ENCODE data around the gene RASGEF1B. TPM values are rescaled to one million over a fixed set of nuclear protein-coding genes. Genes with fewer than 3 reads are reported as not detected.
"Not testable (repeated sequence)": the region's sequence is repeated elsewhere in the genome, so short reads cannot be mapped to it uniquely, and the experiment has no call there.

Gene RASGEF1B
- polyA plus RNA-seq, 1 experiment = not detected

DNA sequence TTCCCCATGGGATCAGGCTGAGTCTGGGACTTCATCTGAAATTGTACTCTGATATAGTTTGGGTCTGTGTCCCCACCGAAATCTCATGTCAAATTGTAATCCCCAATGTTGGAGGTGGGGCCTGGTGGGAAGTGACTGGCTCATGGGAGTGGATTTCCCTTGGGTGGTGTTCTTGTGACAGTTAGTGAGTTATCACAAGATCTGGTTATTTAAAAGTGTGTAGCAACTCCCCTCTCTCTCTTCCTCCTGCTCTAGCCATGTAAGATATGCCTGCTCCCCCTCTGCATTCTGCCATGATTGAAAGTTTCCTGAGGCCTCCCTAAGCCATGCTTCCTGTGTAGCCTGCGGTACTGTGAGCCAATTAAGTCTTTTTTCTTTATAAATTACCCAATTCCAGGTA is 61.0 kb downstream of the RASGEF1B start:
- no peaks in the 10 kb centered on the region for H3K9me3 ChIP-seq (ENCODE audit: control insufficient read depth, insufficient read depth, low read length)
- H3K27ac ChIP-seq (ENCODE audit: low read depth, low read length) = no peak overlapping the region
- ChIA-PET POLR2A (no interaction called here), CTCF (no interaction called here)
- no peak for DNase-seq (ENCODE audit: low read depth, low spot score)
- TF ChIP-seq CTCF (IDR thresholded peaks at IDR 0.05; ENCODE audit: low read depth, low read length) = no peak
- no peaks in the 10 kb centered on the region for H3K27me3 ChIP-seq (ENCODE audit: control insufficient read depth, insufficient read depth, low read length)
- no peak overlapping the region for H3K4me3 ChIP-seq (ENCODE audit: low read depth, low read length)

GRCh38 chr4:81409836-81410235 is 61.9 kb downstream of the RASGEF1B start:
- DNase-seq (ENCODE audit: low read depth, low spot score) = no peak
- H3K27ac ChIP-seq (ENCODE audit: low read depth, low read length) = no peak overlapping the region
- TF ChIP-seq CTCF (IDR thresholded peaks at IDR 0.05; ENCODE audit: low read depth, low read length) = no peak
- ChIA-PET CTCF (no interaction called here), POLR2A (no interaction called here)
- H3K9me3 ChIP-seq (ENCODE audit: control insufficient read depth, insufficient read depth, low read length) = no peaks in the 10 kb centered on the region
- H3K4me3 ChIP-seq (ENCODE audit: low read depth, low read length) = no peak overlapping the region
- H3K27me3 ChIP-seq (ENCODE audit: control insufficient read depth, insufficient read depth, low read length) = no peaks in the 10 kb centered on the region

DNA sequence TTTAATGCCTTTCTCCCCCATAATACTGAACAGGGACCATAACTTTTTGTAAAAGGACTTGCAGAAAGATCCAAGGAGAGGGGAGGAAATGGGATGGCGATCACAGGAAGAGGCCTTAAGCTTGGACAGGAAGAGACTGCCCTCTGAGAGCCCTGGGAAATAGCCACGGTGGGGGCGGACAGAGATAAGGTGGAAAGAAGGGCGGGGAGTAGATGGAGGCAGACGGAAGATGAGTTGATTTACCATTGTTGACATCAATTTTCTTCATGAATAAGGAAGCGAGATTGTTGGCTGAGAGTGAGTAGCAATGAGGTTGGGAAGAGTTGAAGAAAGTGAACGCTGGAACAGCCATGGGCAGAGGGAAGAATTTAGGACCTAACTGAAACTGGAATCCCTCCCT is 63.4 kb downstream of the RASGEF1B start:
- no peak for DNase-seq (ENCODE audit: low read depth, low spot score)
- Histone ChIP-seq H3K27ac (ENCODE audit: low read depth, low read length) (no peak overlapping the region), H3K4me3 (ENCODE audit: low read depth, low read length) (no peak overlapping the region), H3K9me3 (ENCODE audit: control insufficient read depth, insufficient read depth, low read length) (no peaks in the 10 kb centered on the region), H3K27me3 (ENCODE audit: control insufficient read depth, insufficient read depth, low read length) (no peaks in the 10 kb centered on the region)
- CTCF ChIA-PET = interaction anchor here (1.2 kb wide), 1 partner anchor 860 kb away, joined by 6 read pairs; no protein-coding TSS in a partner anchor
- POLR2A ChIA-PET = no interaction called here
- no peak for TF ChIP-seq CTCF (IDR thresholded peaks at IDR 0.05; ENCODE audit: low read depth, low read length)

GRCh38 chr4:81407726-81408125 is 64.0 kb downstream of the RASGEF1B start:
- no peak for TF ChIP-seq CTCF (IDR thresholded peaks at IDR 0.05; ENCODE audit: low read depth, low read length)
- POLR2A ChIA-PET = no interaction called here
- CTCF ChIA-PET = interaction anchor here (0.6 to 1.7 kb wide), 2 partner anchors 16 to 861 kb away, joined by 4 to 16 read pairs; no protein-coding TSS in a partner anchor

GRCh38 chr4:81406481-81406880 is 65.2 kb downstream of the RASGEF1B start:
- H3K27ac ChIP-seq (ENCODE audit: low read depth, low read length); H3K4me3 ChIP-seq (ENCODE audit: low read depth, low read length); H3K9me3 ChIP-seq (ENCODE audit: control insufficient read depth, insufficient read depth, low read length); H3K27me3 ChIP-seq (ENCODE audit: control insufficient read depth, insufficient read depth, low read length); POLR2A ChIA-PET; DNase-seq (ENCODE audit: low read depth, low spot score): not testable (repeated sequence)
- CTCF ChIA-PET = interaction anchor here (0.6 to 1.7 kb wide), 16 partner anchors 12 to 954 kb away, joined by 3 to 16 read pairs (median 5); no protein-coding TSS in a partner anchor

More at GRCh38 chr4:81407726-81408125, 64.0 kb downstream of the RASGEF1B start:
- no peak overlapping the region for H3K27ac ChIP-seq (ENCODE audit: low read depth, low read length)
- H3K4me3 ChIP-seq (ENCODE audit: low read depth, low read length) = no peak overlapping the region
- DNase-seq (ENCODE audit: low read depth, low spot score) = no peak
- H3K9me3 ChIP-seq (ENCODE audit: control insufficient read depth, insufficient read depth, low read length) = no peaks in the 10 kb centered on the region
- no peaks in the 10 kb centered on the region for H3K27me3 ChIP-seq (ENCODE audit: control insufficient read depth, insufficient read depth, low read length)
